ENCODE data around the gene NCOA1.
"Not testable (repeated sequence)": the region's sequence is repeated elsewhere in the genome, so short reads cannot be mapped to it uniquely, and the experiment has no call there.

Gene NCOA1

GRCh38 chr2:24477229-24477628 lies 13.8 kb upstream of the NCOA1 start:
- no peak overlapping the region for H3K4me3 ChIP-seq (ENCODE audit: control insufficient read depth, low read depth, low read length)
- no peak for DNase-seq (ENCODE audit: low read depth)
- TF ChIP-seq, protein P1, sequence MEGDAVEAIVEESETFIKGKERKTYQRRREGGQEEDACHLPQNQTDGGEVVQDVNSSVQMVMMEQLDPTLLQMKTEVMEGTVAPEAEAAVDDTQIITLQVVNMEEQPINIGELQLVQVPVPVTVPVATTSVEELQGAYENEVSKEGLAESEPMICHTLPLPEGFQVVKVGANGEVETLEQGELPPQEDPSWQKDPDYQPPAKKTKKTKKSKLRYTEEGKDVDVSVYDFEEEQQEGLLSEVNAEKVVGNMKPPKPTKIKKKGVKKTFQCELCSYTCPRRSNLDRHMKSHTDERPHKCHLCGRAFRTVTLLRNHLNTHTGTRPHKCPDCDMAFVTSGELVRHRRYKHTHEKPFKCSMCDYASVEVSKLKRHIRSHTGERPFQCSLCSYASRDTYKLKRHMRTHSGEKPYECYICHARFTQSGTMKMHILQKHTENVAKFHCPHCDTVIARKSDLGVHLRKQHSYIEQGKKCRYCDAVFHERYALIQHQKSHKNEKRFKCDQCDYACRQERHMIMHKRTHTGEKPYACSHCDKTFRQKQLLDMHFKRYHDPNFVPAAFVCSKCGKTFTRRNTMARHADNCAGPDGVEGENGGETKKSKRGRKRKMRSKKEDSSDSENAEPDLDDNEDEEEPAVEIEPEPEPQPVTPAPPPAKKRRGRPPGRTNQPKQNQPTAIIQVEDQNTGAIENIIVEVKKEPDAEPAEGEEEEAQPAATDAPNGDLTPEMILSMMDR (IDR thresholded peaks at IDR 0.05; ENCODE audit: control insufficient read depth, insufficient read depth, low read depth, low read length, missing control alignments) = no peak

DNA sequence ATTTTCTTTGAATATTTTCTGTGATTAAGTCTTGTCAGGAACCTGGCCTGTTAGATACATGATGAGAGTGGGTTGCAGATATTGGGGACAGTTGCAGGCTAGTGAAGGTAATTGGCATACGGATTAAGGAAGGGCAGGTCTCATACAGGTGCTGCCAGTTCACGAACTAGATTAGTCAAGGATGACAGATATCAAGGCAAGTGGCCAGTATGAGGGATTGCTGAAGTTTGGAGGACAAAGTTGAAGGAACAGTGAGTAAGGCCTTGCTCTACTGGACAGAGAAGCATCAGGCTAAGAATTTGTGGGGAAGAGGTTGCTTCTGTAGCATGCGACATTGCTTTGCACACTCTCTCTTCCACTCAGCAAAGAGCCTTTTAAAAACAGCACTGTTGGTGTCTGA lies 12.8 kb upstream of the NCOA1 start:
- DNase-seq (ENCODE audit: low read depth) = no peak
- H3K4me3 ChIP-seq (ENCODE audit: control insufficient read depth, low read depth, low read length) = no peak overlapping the region
- TF ChIP-seq, protein P1 (IDR thresholded peaks at IDR 0.05; ENCODE audit: control insufficient read depth, insufficient read depth, low read depth, low read length, missing control alignments) = no peak

- H3K4me3 ChIP-seq (ENCODE audit: control insufficient read depth, low read depth, low read length) = no peak overlapping the region
- TF ChIP-seq, protein P1 (IDR thresholded peaks at IDR 0.05; ENCODE audit: control insufficient read depth, insufficient read depth, low read depth, low read length, missing control alignments) = no peak
- DNase-seq (ENCODE audit: low read depth) = no peak
These were observed 10.8 kb upstream of the NCOA1 start for GRCh38 chr2:24480245-24480644.

DNA sequence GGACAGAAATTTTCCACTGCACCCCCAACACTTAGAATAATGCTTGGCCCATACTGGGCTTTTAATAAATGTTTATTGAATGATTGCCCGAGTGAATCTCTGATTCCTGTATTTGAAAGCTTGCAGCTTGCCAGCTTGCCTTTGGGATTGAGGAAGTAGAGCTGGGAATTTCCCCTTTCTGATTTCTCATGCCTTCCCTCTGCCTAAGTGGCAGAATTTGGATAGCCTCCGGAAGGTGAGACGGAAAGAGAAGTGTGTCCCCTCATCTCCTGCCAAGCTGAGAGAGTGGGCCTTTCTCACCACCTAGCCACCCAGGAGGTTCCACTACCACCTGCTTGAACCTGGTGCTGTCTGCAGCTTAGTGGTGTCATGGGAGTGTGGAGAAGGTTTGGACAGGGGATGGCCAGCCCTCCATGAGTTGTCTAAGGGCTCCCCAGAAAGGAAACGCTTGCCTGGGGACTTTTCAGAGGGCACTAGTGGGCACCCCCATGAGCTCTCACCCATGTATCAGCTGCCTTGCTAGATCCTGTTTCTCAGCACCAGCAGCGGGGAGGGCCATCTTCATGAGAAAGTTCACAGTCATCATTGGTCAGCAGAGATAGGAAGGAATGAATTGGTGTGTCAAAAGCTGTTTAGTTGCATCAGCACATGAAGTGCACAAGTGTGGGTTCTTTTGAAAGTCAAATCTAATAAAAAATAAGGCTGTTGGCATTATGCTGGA lies 8.6 kb upstream of the NCOA1 start:
- DNase-seq (ENCODE audit: low read depth) = no peak

DNA sequence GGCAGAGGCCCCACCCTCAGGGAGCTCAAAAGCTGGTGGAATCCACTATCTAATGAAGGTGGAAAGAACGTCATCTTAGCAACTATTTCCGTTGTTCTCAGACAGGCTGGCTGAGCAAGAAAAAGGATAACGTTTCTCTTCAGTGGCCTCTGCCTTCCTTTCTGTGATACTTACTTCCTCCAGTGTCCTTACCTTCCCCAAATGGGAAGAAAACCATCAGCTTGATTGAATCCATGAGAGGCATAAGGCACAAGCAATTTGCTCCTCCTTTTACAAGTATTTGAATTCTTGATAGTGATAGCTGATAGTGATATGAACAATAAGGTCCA lies 8.1 kb upstream of the NCOA1 start:
- H3K4me3 ChIP-seq (ENCODE audit: control insufficient read depth, low read depth, low read length) = no peak overlapping the region
- TF ChIP-seq, protein P1 (IDR thresholded peaks at IDR 0.05; ENCODE audit: control insufficient read depth, insufficient read depth, low read depth, low read length, missing control alignments) = no peak
- DNase-seq (ENCODE audit: low read depth) = no peak

More for the DNA sequence above, 8.6 kb upstream of the NCOA1 start:
- TF ChIP-seq, protein P1 (IDR thresholded peaks at IDR 0.05; ENCODE audit: control insufficient read depth, insufficient read depth, low read depth, low read length, missing control alignments) = no peak
- no peak overlapping the region for H3K4me3 ChIP-seq (ENCODE audit: control insufficient read depth, low read depth, low read length)

- not testable (repeated sequence) for H3K4me3 ChIP-seq (ENCODE audit: control insufficient read depth, low read depth, low read length); DNase-seq (ENCODE audit: low read depth)
These were observed 6.4 kb upstream of the NCOA1 start for GRCh38 chr2:24484677-24485076.

DNA sequence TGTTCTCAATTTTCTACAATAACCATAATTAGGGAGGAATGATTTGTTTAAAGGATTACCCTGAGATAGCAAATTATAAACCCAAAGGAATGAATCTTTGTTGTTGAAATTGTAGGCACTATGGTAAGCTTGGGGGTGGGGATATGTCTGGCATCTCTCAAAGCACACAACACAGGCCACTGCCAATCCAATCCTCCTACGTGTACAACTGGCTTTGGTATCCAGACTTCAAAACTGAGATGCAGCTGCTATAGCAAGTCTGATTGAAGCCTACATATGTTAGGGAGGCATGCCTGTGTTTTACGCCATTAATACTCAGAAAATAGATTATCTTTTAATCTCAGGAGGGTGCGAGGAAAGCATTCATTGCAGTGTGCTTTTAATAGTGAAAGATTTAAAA lies 5.9 kb upstream of the NCOA1 start:
- DNase-seq (ENCODE audit: low read depth) = no peak
- TF ChIP-seq, protein P1 (IDR thresholded peaks at IDR 0.05; ENCODE audit: control insufficient read depth, insufficient read depth, low read depth, low read length, missing control alignments) = no peak
- no peak overlapping the region for H3K4me3 ChIP-seq (ENCODE audit: control insufficient read depth, low read depth, low read length)

All from AG09309 (cell line).